Measurements from ENCODE around the gene IZUMO4. TPM values are rescaled to one million over a fixed set of nuclear protein-coding genes. Genes with fewer than 3 reads are reported as not detected.

The IZUMO4 gene
- polyA plus RNA-seq, 2 donors = 6.4 to 16.0 TPM

DNA sequence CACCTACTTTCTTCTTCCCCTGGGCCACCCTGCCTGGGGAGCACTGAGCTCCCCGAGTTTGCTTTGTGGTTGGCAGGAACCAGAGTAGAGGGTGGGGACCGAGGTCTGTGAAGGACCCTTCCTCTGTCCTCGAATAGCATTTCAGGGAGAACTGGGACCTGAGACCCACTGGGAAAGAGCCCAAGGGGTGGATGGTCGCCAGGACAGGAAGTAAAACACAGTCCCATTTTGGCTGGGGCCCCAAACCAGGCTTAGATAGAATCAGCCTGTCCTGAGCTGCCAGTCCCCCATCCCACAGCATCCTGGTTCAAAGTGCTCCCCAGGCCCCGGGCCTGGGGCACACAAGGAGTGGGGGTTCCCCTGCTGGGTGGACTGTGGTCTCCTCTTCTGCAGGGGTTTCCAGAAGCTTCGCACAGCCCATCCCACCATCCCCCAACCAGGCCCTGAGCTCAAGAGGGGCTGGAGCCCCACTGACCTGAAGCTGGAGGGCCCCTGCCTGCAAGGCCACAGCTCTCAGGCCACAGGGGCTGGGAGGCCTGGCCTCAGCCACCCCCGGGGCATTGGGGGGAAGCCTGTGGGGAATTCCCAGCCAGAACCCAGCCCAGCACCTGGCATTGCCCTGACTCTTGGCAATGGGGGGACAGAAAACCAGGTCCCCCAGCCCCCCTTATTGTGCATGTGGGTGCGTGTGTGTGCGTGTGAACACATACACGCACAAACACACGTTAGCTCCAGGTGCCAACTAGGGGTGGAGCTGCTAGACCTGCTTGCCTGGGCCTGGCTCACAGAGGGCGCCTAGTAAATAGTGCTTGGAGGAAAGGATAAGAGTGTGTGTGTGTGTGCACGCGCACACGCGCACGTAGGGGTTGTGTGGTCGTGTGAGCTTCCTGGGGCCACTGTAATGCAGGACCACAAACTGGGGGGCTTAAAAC is 44.7 kb upstream of the IZUMO4 start:
- peaks cover 0 to 18% of the 10 kb centered on the region in 2 donors for H3K36me3 ChIP-seq (ENCODE audit: control insufficient read depth in 2 of 2, insufficient read depth in 2 of 2, low read length in 1 of 2)
- H3K27ac ChIP-seq (ENCODE audit: low read depth in 2 of 2, low read length in 1 of 2) = peak overlapping the region; percentile 96 to 98
- peaks cover 31 to 56% of the 10 kb centered on the region in 2 donors for H3K4me1 ChIP-seq (ENCODE audit: control insufficient read depth in 2 of 2, insufficient read depth in 2 of 2, low read length in 1 of 2)
- peak overlapping the region in 1 of 2 donors; percentile 88 for H3K4me3 ChIP-seq (ENCODE audit: low read depth in 1 of 2, low read length in 2 of 2)
- peaks cover 0 to 3% of the 10 kb centered on the region in 2 donors for H3K9me3 ChIP-seq (ENCODE audit: control insufficient read depth in 2 of 2, insufficient read depth in 1 of 2, low read depth in 1 of 2, low read length in 1 of 2)
- WGBS, 2 donors = 24 to 27% methylated on average over 18 of the region's 18 CpGs
- H3K27me3 ChIP-seq (ENCODE audit: control insufficient read depth in 1 of 2, insufficient read depth in 2 of 2, low read length in 2 of 2) = no peaks in the 10 kb centered on the region

DNA sequence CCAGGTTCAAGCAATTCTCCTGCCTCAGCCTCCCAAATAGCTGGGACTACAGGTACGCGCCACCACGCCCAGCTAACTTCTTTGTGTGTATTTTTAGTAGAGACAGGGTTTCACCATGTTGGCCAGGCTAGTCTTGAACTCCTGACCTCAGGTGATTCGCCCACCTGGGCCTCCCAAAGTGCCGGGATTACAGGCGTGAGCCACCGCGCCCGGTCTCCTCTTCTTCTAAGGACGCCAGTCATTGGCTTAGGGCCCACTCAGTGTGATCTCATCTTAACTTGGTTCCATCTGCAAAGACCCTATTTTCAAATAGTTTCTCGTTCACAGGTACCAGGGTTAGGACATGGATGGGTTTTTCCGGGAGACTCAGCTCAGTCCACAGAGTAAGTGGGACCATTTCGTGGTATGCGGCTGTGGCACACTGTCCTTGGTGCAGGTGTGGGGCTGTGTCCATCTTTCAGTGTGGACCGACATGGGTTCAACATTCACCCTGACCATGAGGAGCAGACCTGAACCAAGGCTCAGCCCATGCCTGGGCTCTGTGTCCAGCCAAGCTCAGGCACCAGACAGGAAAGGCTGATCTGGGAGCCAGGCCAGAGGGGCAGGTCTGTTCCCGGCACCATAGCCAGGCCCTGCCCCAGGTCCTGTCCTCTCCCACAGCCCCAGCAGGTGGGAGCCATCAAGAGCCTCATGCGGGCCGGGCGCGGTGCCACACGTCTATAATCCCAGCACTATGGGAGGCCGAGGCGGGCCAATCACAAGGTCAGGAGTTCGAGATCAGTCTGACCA is 42.9 kb upstream of the IZUMO4 start:
- Histone ChIP-seq H3K4me3 (ENCODE audit: low read depth in 1 of 2, low read length in 2 of 2) (no peak overlapping the region), H3K36me3 (ENCODE audit: control insufficient read depth in 2 of 2, insufficient read depth in 2 of 2, low read length in 1 of 2) (peaks cover 0 to 7% of the 10 kb centered on the region in 2 donors), H3K27me3 (ENCODE audit: control insufficient read depth in 1 of 2, insufficient read depth in 2 of 2, low read length in 2 of 2) (no peaks in the 10 kb centered on the region), H3K9me3 (ENCODE audit: control insufficient read depth in 2 of 2, insufficient read depth in 1 of 2, low read depth in 1 of 2, low read length in 1 of 2) (peaks cover 0 to 3% of the 10 kb centered on the region in 2 donors), H3K27ac (ENCODE audit: low read depth in 2 of 2, low read length in 1 of 2) (peak overlapping the region; percentile 9 to 65), H3K4me1 (ENCODE audit: control insufficient read depth in 2 of 2, insufficient read depth in 2 of 2, low read length in 1 of 2) (peaks cover 26 to 53% of the 10 kb centered on the region in 2 donors)
- 61 to 62% methylated on average over 24 of the region's 24 CpGs for WGBS, 2 donors

DNA sequence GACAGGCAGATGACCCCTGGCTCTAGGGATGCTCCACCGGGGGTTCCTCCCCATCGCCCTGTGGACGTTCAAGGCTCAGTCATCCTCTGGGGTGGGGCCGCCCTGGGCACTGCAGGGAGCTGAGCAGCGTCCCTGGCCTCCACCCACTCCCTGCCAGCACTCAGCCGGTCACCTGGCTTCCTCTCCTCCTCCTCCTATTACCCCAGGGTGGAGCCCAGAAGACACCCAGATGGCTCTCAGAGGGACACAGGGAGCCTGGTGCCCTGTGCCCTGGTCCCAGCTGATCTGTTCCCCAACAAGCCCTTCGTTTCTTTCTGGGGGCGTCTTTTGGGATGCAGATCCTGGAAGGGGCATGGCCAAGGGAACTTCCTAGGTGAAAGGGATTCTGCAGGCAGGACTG is 42.0 kb upstream of the IZUMO4 start:
- H3K36me3 ChIP-seq (ENCODE audit: control insufficient read depth in 2 of 2, insufficient read depth in 2 of 2, low read length in 1 of 2) = no peaks in the 10 kb centered on the region
- H3K27me3 ChIP-seq (ENCODE audit: control insufficient read depth in 1 of 2, insufficient read depth in 2 of 2, low read length in 2 of 2) = no peaks in the 10 kb centered on the region
- H3K27ac ChIP-seq (ENCODE audit: low read depth in 2 of 2, low read length in 1 of 2) = peak overlapping the region; percentile 10 to 85
- no peak overlapping the region for H3K4me3 ChIP-seq (ENCODE audit: low read depth in 1 of 2, low read length in 2 of 2)
- H3K4me1 ChIP-seq (ENCODE audit: control insufficient read depth in 2 of 2, insufficient read depth in 2 of 2, low read length in 1 of 2) = peaks cover 24 to 57% of the 10 kb centered on the region in 2 donors
- peaks cover 0 to 3% of the 10 kb centered on the region in 2 donors for H3K9me3 ChIP-seq (ENCODE audit: control insufficient read depth in 2 of 2, insufficient read depth in 1 of 2, low read depth in 1 of 2, low read length in 1 of 2)
- 40 to 50% methylated on average over 8 of the region's 8 CpGs for WGBS, 2 donors

DNA sequence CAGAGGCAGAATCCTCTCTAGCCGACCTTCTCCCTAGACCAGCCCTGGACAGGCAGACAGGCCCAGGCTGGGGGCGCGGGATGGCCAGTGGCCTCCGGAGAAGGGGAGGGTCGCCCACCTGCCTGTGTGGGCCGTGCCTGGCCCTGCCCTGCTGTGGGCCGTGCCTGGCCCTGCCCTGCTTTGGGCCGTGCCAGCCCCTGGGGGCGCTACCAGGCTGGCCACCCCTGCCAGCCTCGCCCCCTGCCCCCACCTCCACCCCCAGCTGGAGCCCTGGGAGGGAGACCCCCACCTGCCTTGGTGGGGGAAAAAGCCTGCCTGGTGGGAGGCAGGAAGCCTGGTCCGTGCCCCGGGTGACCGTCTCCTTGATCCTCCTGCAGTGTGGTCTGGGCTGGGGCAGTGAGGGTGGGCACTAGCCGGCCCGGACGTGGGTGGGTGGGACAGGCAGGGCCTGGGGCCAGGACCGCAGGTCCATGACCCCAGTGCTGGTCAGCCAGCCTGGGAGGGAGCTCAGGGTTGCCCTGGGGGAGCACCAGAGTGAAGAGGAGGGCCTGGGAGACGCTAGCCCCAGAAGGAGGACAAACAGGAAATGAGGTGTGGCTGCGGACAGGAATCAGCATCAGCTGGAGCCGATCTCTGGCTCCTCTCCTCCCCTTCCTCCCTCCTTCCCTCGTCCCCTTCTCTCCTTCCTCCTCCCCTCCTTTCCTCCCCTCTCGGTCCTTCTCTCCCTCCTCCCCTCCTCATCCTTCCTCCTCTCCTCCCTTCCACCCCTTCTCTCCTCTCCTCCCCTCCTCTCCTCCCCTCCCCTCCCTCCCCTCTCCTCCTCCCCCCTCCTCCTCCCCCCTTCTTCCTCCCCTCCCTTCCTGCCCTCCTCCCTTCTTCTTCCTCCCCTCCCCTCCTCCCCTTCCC is 40.5 kb upstream of the IZUMO4 start:
- Histone ChIP-seq H3K27ac (ENCODE audit: low read depth in 2 of 2, low read length in 1 of 2) (peak overlapping the region; percentile 93 to 100), H3K27me3 (ENCODE audit: control insufficient read depth in 1 of 2, insufficient read depth in 2 of 2, low read length in 2 of 2) (no peaks in the 10 kb centered on the region), H3K36me3 (ENCODE audit: control insufficient read depth in 2 of 2, insufficient read depth in 2 of 2, low read length in 1 of 2) (no peaks in the 10 kb centered on the region), H3K4me1 (ENCODE audit: control insufficient read depth in 2 of 2, insufficient read depth in 2 of 2, low read length in 1 of 2) (peaks cover 24 to 66% of the 10 kb centered on the region in 2 donors), H3K9me3 (ENCODE audit: control insufficient read depth in 2 of 2, insufficient read depth in 1 of 2, low read depth in 1 of 2, low read length in 1 of 2) (peaks cover 0 to 3% of the 10 kb centered on the region in 2 donors), H3K4me3 (ENCODE audit: low read depth in 1 of 2, low read length in 2 of 2) (peak overlapping the region in 1 of 2 donors; percentile 16)
- WGBS, 2 donors = 15 to 16% methylated on average over 17 to 22 of the region's 22 CpGs

DNA sequence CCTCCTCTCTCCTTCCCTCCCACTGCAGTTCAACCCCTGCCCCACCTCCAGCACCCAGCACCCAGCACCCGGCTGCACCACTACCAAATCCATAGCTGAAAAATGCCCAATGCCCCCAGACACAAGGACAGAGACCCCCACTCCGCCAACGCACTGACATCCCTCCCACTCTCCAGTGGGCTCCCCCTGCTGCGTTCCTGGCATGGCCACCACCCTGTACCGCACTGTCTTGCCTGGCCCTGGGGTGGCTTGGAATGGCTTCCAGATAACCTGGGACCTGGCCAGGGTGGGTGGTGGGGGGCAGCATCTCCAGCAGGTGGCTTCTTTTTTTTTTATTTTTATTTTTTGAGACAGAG is 39.9 kb upstream of the IZUMO4 start:
- H3K27ac ChIP-seq (ENCODE audit: low read depth in 2 of 2, low read length in 1 of 2) = peak overlapping the region; percentile 57 to 100
- 30 to 40% methylated on average over 5 of the region's 5 CpGs for WGBS, 2 donors
- H3K4me1 ChIP-seq (ENCODE audit: control insufficient read depth in 2 of 2, insufficient read depth in 2 of 2, low read length in 1 of 2) = peaks cover 24 to 60% of the 10 kb centered on the region in 2 donors
- peaks cover 0 to 3% of the 10 kb centered on the region in 2 donors for H3K9me3 ChIP-seq (ENCODE audit: control insufficient read depth in 2 of 2, insufficient read depth in 1 of 2, low read depth in 1 of 2, low read length in 1 of 2)
- no peaks in the 10 kb centered on the region for H3K36me3 ChIP-seq (ENCODE audit: control insufficient read depth in 2 of 2, insufficient read depth in 2 of 2, low read length in 1 of 2)
- no peak overlapping the region for H3K4me3 ChIP-seq (ENCODE audit: low read depth in 1 of 2, low read length in 2 of 2)
- no peaks in the 10 kb centered on the region for H3K27me3 ChIP-seq (ENCODE audit: control insufficient read depth in 1 of 2, insufficient read depth in 2 of 2, low read length in 2 of 2)

DNA sequence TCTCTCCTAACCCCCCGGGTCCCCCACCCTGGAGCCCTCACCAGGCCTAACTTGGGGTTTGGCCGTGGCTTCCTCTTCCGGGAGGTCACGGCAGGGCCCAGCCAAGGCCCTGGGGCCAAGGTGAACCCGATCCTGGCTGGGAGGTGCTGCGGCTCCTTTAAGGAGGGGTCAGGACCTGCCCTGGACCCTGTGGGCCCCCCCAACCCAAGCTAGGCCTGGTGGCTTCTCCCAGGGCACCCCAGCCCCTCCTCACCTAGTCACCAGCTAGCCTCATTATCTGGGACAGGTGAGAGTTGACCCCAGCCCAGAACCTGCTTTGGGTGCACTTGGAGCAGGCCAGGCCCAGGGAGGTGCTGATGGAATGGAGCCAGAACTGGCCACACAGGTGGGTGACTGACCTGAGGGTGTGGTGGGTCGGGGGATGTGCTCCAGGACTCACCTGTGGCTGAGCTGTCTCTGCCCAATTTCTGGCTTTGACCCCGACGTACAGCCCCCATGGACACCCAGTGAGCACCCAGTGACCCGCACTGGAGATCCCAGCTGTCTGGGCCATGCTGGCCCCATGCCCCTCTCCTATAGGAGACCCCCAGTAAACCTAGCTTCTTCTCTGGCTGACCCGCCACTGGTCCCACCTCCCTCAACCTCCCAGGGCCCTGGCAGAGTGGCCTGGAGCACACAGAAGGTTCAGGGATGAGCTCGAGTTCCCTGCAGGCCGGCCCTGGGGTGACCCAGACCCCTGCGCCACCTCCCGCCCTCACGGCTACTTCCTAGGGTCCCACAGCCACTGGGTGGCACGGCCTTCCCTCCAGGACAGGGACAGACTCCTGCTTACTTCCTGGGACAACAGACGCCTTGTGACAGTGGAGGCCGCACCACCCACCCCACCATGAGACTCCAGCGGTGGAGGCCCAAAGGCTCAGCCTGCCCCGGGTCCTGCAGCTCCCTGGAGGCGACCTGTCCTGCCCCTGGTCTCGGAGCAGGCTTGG is 38.9 kb upstream of the IZUMO4 start:
- 73 to 78% methylated on average over 22 to 23 of the region's 23 CpGs for WGBS, 2 donors
- no peak overlapping the region for H3K4me3 ChIP-seq (ENCODE audit: low read depth in 1 of 2, low read length in 2 of 2)
- peaks cover 19 to 58% of the 10 kb centered on the region in 2 donors for H3K4me1 ChIP-seq (ENCODE audit: control insufficient read depth in 2 of 2, insufficient read depth in 2 of 2, low read length in 1 of 2)
- H3K9me3 ChIP-seq (ENCODE audit: control insufficient read depth in 2 of 2, insufficient read depth in 1 of 2, low read depth in 1 of 2, low read length in 1 of 2) = peaks cover 0 to 3% of the 10 kb centered on the region in 2 donors
- H3K36me3 ChIP-seq (ENCODE audit: control insufficient read depth in 2 of 2, insufficient read depth in 2 of 2, low read length in 1 of 2) = no peaks in the 10 kb centered on the region
- peak overlapping the region; percentile 75 to 100 for H3K27ac ChIP-seq (ENCODE audit: low read depth in 2 of 2, low read length in 1 of 2)
- H3K27me3 ChIP-seq (ENCODE audit: control insufficient read depth in 1 of 2, insufficient read depth in 2 of 2, low read length in 2 of 2) = no peaks in the 10 kb centered on the region

DNA sequence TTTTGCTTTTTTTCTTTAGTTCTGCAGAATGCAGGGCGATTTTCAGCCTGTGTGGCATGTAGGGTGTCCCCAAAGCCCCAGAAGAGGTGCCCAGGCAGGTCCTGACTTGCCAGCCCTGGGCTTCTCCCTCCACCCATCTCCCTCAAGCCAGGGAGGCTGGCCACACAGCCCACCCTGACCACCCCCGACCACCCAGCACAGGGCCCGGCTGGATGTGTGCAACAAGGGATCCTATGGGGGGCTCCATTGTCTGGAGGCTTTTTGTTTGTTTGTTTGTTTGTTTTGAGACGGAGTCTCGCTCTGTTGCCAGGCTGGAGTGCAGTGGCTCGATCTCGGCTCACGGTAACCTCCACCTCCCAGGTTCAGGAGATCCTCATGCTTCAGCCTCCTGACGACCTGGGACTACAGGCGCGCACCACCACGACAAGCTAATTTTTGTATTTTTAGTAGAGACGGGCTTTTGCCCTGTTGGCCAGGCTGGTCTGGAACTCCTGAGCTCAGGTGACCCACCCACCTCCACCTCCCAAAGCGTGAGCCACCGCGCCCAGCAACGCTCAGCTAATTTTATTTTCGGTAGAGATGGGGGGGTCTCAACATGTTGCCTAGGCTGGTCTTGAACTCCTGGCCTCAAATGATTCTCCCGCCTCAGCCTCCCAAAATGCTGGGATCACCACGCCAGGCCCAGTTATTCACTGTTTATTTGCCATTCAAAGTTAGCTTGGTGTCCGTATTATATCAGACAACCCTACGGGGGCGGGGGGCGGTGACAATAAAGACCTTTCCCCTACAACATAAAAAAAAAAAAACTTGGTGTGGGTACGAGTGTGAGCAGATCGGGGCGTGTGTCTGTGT is 37.9 kb upstream of the IZUMO4 start:
- Histone ChIP-seq H3K27ac (ENCODE audit: low read depth in 2 of 2, low read length in 1 of 2) (peak overlapping the region; percentile 99 to 100), H3K4me3 (ENCODE audit: low read depth in 1 of 2, low read length in 2 of 2) (no peak overlapping the region), H3K9me3 (ENCODE audit: control insufficient read depth in 2 of 2, insufficient read depth in 1 of 2, low read depth in 1 of 2, low read length in 1 of 2) (peaks cover 0 to 3% of the 10 kb centered on the region in 2 donors), H3K27me3 (ENCODE audit: control insufficient read depth in 1 of 2, insufficient read depth in 2 of 2, low read length in 2 of 2) (no peaks in the 10 kb centered on the region), H3K36me3 (ENCODE audit: control insufficient read depth in 2 of 2, insufficient read depth in 2 of 2, low read length in 1 of 2) (no peaks in the 10 kb centered on the region), H3K4me1 (ENCODE audit: control insufficient read depth in 2 of 2, insufficient read depth in 2 of 2, low read length in 1 of 2) (peaks cover 19 to 58% of the 10 kb centered on the region in 2 donors)
- WGBS, 2 donors = 75 to 76% methylated on average over 26 to 27 of the region's 27 CpGs
